HG02840 (cell line): Measurements from ENCODE around the gene MPRIP.
"Not testable (repeated sequence)": the region's sequence is repeated elsewhere in the genome, so short reads cannot be mapped to it uniquely, and the experiment has no call there.

Source experiments
- ATAC-seq: cut with Tn5 transposase; IDR thresholded peaks from one replicate; pipeline ENCODE4 v1.9.1; 2021; ENCODE audit warnings: mild to moderate bottlenecking, moderate library complexity, moderate number of reproducible peaks; ENCODE audit not compliant: unreplicated experiment, low FRiP score

Gene MPRIP

GRCh38 chr17:17011043-17011907 lies 31.0 kb upstream of the MPRIP start:
- not testable (repeated sequence) for ATAC-seq

GRCh38 chr17:17013828-17014747 lies 28.2 kb upstream of the MPRIP start:
- not testable (repeated sequence) for ATAC-seq

GRCh38 chr17:17014748-17015124 lies 27.5 kb upstream of the MPRIP start:
- ATAC-seq: not testable (repeated sequence)

GRCh38 chr17:17015230-17015629 lies 27.0 kb upstream of the MPRIP start:
- ATAC-seq: no peak

GRCh38 chr17:17016199-17017197 lies 25.8 kb upstream of the MPRIP start:
- ATAC-seq: not testable (repeated sequence)

GRCh38 chr17:17017343-17018014 lies 24.8 kb upstream of the MPRIP start:
- no peak for ATAC-seq

GRCh38 chr17:17018021-17018441 lies 24.2 kb upstream of the MPRIP start:
- ATAC-seq: no peak

GRCh38 chr17:17018612-17019429 lies 23.4 kb upstream of the MPRIP start:
- no peak for ATAC-seq

- ATAC-seq: no peak
Observed at GRCh38 chr17:17019430-17019762, 22.9 kb upstream of the MPRIP start.

GRCh38 chr17:17019891-17020456 lies 22.3 kb upstream of the MPRIP start:
- ATAC-seq: no peak

GRCh38 chr17:17020821-17021193 lies 21.4 kb upstream of the MPRIP start:
- ATAC-seq: no peak

- no peak for ATAC-seq
Observed at GRCh38 chr17:17021194-17021863, 20.9 kb upstream of the MPRIP start.

- no peak for ATAC-seq
Observed at GRCh38 chr17:17022011-17022410, 20.2 kb upstream of the MPRIP start.

GRCh38 chr17:17022456-17022855 lies 19.8 kb upstream of the MPRIP start:
- no peak for ATAC-seq

GRCh38 chr17:17024778-17025300 lies 17.4 kb upstream of the MPRIP start:
- ATAC-seq: no peak

GRCh38 chr17:17025621-17026020 lies 16.6 kb upstream of the MPRIP start:
- ATAC-seq: no peak

- ATAC-seq: no peak
Observed at GRCh38 chr17:17026163-17026562, 16.1 kb upstream of the MPRIP start.
